ENCODE results near the gene MYO1E.

GRCh38 chr15:59131969-59132562 lies 240.6 kb downstream of the MYO1E start:
- TF ChIP-seq CTCF (IDR thresholded peaks at IDR 0.05; ENCODE audit: control extremely low read depth in 1 of 3, insufficient read depth in 1 of 3, low read depth in 1 of 3, low read length in 3 of 3) (no peak), POLR2A (IDR thresholded peaks at IDR 0.05; ENCODE audit: control extremely low read depth in 1 of 2, low read depth in 2 of 2, low read length in 2 of 2) (no peak), POLR2AphosphoS5 (IDR thresholded peaks at IDR 0.05; ENCODE audit: low read depth, low read length) (no peak), GTF2F1 (IDR thresholded peaks at IDR 0.05; ENCODE audit: borderline replicate concordance, low read depth, low read length) (no peak), MAX (IDR thresholded peaks at IDR 0.05) (no peak), HDAC6 (IDR thresholded peaks at IDR 0.05; ENCODE audit: low read depth, low read length) (no peak), USF2 (IDR thresholded peaks at IDR 0.05; ENCODE audit: low read length) (no peak), TAF1 (IDR thresholded peaks at IDR 0.05; ENCODE audit: low read depth, low read length) (no peak)
